ENCODE results near the gene ITSN2.

DNA sequence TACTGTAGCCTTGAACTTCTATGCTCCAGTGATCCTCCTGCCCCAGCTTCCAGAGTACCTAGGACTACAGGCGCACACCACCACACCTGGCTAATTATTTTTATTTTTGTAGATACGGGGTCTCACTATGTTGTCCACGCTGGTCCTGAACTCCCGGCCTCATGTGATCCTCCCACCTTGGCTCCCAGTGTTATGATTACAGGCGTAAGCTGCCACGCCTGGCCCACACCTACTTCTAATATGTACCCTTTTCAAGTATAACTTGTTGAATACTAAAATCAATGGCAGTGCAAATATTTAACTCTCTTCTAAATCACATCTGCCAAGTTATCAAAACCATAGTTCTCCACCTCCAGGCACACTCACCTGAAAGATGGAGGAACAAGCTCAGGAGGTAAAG is 58.7 kb downstream of the ITSN2 start:
- TF ChIP-seq, protein P1, sequence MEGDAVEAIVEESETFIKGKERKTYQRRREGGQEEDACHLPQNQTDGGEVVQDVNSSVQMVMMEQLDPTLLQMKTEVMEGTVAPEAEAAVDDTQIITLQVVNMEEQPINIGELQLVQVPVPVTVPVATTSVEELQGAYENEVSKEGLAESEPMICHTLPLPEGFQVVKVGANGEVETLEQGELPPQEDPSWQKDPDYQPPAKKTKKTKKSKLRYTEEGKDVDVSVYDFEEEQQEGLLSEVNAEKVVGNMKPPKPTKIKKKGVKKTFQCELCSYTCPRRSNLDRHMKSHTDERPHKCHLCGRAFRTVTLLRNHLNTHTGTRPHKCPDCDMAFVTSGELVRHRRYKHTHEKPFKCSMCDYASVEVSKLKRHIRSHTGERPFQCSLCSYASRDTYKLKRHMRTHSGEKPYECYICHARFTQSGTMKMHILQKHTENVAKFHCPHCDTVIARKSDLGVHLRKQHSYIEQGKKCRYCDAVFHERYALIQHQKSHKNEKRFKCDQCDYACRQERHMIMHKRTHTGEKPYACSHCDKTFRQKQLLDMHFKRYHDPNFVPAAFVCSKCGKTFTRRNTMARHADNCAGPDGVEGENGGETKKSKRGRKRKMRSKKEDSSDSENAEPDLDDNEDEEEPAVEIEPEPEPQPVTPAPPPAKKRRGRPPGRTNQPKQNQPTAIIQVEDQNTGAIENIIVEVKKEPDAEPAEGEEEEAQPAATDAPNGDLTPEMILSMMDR (IDR thresholded peaks at IDR 0.05), result no peak
- TF ChIP-seq POLR2AphosphoS5 (IDR thresholded peaks at IDR 0.05), result no peak
- TF ChIP-seq EP300 (IDR thresholded peaks at IDR 0.05; ENCODE audit: low read depth), result no peak
- TF ChIP-seq POLR2A (IDR thresholded peaks at IDR 0.05), result no peak

Data from transverse colon (tissue), 4 donors.